Thyroid gland (tissue), 4 donors: ENCODE measurements around the gene TSG101.

ENCODE experiments used
- POLR2A ChIP-seq, 2 donors: fragments of 450-650 bp; IDR thresholded peaks; one replicate each; pipeline ENCODE4 v1.6.1; 2017; ENCODE audit warnings: antibody characterized with exemption in 2 of 2, mild to moderate bottlenecking in 2 of 2, moderate library complexity in 1 of 2
- TF ChIP-seq, protein P1 (sequence below), 6 experiments: fragments of 200-600 bp in 3 of 6; fragments of 450-650 bp in 3 of 6; sonication (generic) in 3 of 6; IDR thresholded peaks; one replicate each; pipeline ENCODE4 v1.5.1; 2016 to 2019; ENCODE audit warnings: antibody characterized with exemption in 6 of 6, mild to moderate bottlenecking in 2 of 6, inconsistent platforms in 1 of 6, moderate library complexity in 1 of 6

DNA sequence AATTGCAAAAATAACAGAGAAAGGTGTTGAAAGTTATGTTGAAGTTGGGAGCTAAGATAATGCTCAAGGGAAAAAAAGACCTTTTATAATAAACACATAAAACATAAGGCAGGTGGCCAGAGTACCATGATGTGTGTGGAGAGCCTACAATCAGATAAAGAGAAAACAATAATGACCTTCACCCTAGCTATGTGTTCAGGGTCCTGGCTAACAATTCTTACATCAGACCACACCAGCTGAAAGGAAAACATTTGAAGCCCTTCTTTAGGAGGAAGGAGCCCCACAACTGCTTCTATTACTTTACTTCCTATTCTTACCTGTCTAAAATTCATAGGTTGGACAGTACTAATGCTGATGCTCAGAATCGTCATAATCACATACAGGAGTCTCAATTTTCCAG is 2.5 kb downstream of the TSG101 start:
- TF ChIP-seq POLR2A (IDR thresholded peaks at IDR 0.05), result no peak
- TF ChIP-seq, protein P1, sequence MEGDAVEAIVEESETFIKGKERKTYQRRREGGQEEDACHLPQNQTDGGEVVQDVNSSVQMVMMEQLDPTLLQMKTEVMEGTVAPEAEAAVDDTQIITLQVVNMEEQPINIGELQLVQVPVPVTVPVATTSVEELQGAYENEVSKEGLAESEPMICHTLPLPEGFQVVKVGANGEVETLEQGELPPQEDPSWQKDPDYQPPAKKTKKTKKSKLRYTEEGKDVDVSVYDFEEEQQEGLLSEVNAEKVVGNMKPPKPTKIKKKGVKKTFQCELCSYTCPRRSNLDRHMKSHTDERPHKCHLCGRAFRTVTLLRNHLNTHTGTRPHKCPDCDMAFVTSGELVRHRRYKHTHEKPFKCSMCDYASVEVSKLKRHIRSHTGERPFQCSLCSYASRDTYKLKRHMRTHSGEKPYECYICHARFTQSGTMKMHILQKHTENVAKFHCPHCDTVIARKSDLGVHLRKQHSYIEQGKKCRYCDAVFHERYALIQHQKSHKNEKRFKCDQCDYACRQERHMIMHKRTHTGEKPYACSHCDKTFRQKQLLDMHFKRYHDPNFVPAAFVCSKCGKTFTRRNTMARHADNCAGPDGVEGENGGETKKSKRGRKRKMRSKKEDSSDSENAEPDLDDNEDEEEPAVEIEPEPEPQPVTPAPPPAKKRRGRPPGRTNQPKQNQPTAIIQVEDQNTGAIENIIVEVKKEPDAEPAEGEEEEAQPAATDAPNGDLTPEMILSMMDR (IDR thresholded peaks at IDR 0.05), result no peak
